Liver (tissue), 3 donors: ENCODE data around the gene GAS7.

Experiments used
- CTCF ChIP-seq: fragments of 150-350 bp; IDR thresholded peaks from 2 replicates; pipeline ENCODE4 v1.5.1; 2017; ENCODE audit warnings: improper control_type of control experiment, low read depth, low read length; ENCODE audit not compliant: missing input control
- FOXA1 ChIP-seq: IDR thresholded peaks from 2 replicates; pipeline ENCODE4 v1.6.1; 2016; ENCODE audit warnings: antibody characterized with exemption
- GABPA ChIP-seq, 2 donors: IDR thresholded peaks in 1 of 2; conservative IDR thresholded peaks in 1 of 2; 2 replicates each; pipeline ENCODE4 v1.6.1; 2016; ENCODE audit warnings: antibody characterized with exemption in 2 of 2, mild to moderate bottlenecking in 1 of 2, moderate library complexity in 1 of 2
- HNF4G ChIP-seq: IDR thresholded peaks from 2 replicates; pipeline ENCODE4 v1.6.1; 2016; ENCODE audit warnings: antibody characterized with exemption
- JUND ChIP-seq, 2 donors: IDR thresholded peaks; 2 replicates each; pipeline ENCODE4 v1.6.1; 2016; ENCODE audit warnings: antibody characterized with exemption in 2 of 2
- MAX ChIP-seq: IDR thresholded peaks from 2 replicates; pipeline ENCODE4 v1.6.1; 2016; ENCODE audit warnings: antibody characterized with exemption
- RAD21 ChIP-seq, 2 donors: IDR thresholded peaks; 2 replicates each; pipeline ENCODE4 v1.6.1; 2016; ENCODE audit warnings: antibody characterized with exemption in 2 of 2, mild to moderate bottlenecking in 2 of 2
- REST ChIP-seq: IDR thresholded peaks from 2 replicates; pipeline ENCODE4 v1.6.1; 2016; ENCODE audit warnings: antibody characterized with exemption, mild to moderate bottlenecking
- TAF1 ChIP-seq: conservative IDR thresholded peaks from 2 replicates; pipeline ENCODE4 v1.6.1; 2016; ENCODE audit warnings: antibody characterized with exemption, mild to moderate bottlenecking
- YY1 ChIP-seq: IDR thresholded peaks from 2 replicates; pipeline ENCODE4 v1.6.1; 2016; ENCODE audit warnings: antibody characterized with exemption, mild to moderate bottlenecking
- ZBTB33 ChIP-seq: IDR thresholded peaks from 2 replicates; pipeline ENCODE4 v1.6.1; 2016; ENCODE audit warnings: antibody characterized with exemption
- donor health status: healthy.
- donor health status: healthy.

GRCh38 chr17:10117581-10118001 is 80.8 kb downstream of the GAS7 start:
- no peak for TF ChIP-seq CTCF
- TF ChIP-seq ZBTB33, result no peak
- peak; percentile 28 to 41 for TF ChIP-seq RAD21 (IDR thresholded peaks at IDR 0.05)
- no peak for TF ChIP-seq MAX
- no peak for TF ChIP-seq REST
- no peak for TF ChIP-seq JUND (IDR thresholded peaks at IDR 0.05)
- TF ChIP-seq YY1, result no peak
- TF ChIP-seq HNF4G, result no peak
- TF ChIP-seq TAF1, result no peak
- TF ChIP-seq FOXA1, result no peak
- TF ChIP-seq GABPA (IDR thresholded peaks at IDR 0.05 in 1 of 2, conservative IDR thresholded peaks at IDR 0.05 in 1 of 2), result no peak
